HEK293T (cell line): ENCODE results near the gene SKAP2.
A peak's percentile ranks its signal among the peaks of the same experiment; 100 is the strongest.

Experiments
- CTCF ChIA-PET: fragments of 350-600 bp; formaldehyde crosslinking; extraction: SDS; loops from one replicate; lab custom pipeline; 2021; ENCODE audit warnings: antibody characterized with exemption, inconsistent platforms; lab: Yijun Ruan, JAX
- POLR2A ChIA-PET: fragments of 350-600 bp; formaldehyde crosslinking; extraction: SDS; loops from one replicate; lab custom pipeline; 2020; ENCODE audit warnings: antibody characterized with exemption, inconsistent platforms; lab: Yijun Ruan, JAX
- DNase-seq: peaks from one replicate; pipeline ENCODE4 v3.0.0; 2012; ENCODE audit warnings: mixed read lengths; ENCODE audit errors: extremely low spot score
- ARNT ChIP-seq: fragments of 450-650 bp; IDR thresholded peaks from 2 replicates; pipeline ENCODE4 v1.6.1; 2017; ENCODE audit warnings: mild to moderate bottlenecking
- BHLHE40 ChIP-seq: fragments of 450-650 bp; IDR thresholded peaks from 2 replicates; pipeline ENCODE4 v1.6.1; 2016; ENCODE audit warnings: mild to moderate bottlenecking, moderate library complexity, borderline replicate concordance
- CTBP1 ChIP-seq: fragments of 450-650 bp; IDR thresholded peaks from 2 replicates; pipeline ENCODE4 v1.6.1; 2016; ENCODE audit warnings: borderline replicate concordance
- ELF4 ChIP-seq: fragments of 450-650 bp; IDR thresholded peaks from 2 replicates; pipeline ENCODE4 v1.6.1; 2017; ENCODE audit warnings: antibody characterized with exemption
- FOXA1 ChIP-seq: fragments of 450-650 bp; IDR thresholded peaks from 2 replicates; pipeline ENCODE4 v1.6.1; 2016; ENCODE audit warnings: mild to moderate bottlenecking
- FOXK2 ChIP-seq: fragments of 450-650 bp; IDR thresholded peaks from 2 replicates; pipeline ENCODE4 v1.6.1; 2016; ENCODE audit warnings: mild to moderate bottlenecking
- FOXM1 ChIP-seq: fragments of 450-650 bp; IDR thresholded peaks from 2 replicates; pipeline ENCODE4 v1.6.1; 2017; ENCODE audit warnings: mild to moderate bottlenecking, borderline replicate concordance
- HDGF ChIP-seq: fragments of 450-650 bp; IDR thresholded peaks from 2 replicates; pipeline ENCODE4 v1.6.1; 2017; ENCODE audit warnings: antibody characterized with exemption, borderline replicate concordance
- L3MBTL2 ChIP-seq: fragments of 450-650 bp; conservative IDR thresholded peaks from 2 replicates; pipeline ENCODE4 v1.6.1; 2016; ENCODE audit warnings: mild to moderate bottlenecking
- LEF1 ChIP-seq: fragments of 450-650 bp; IDR thresholded peaks from 2 replicates; pipeline ENCODE4 v1.6.1; 2017; ENCODE audit warnings: mild to moderate bottlenecking, borderline replicate concordance
- NFRKB ChIP-seq: fragments of 450-650 bp; IDR thresholded peaks from 2 replicates; pipeline ENCODE4 v1.6.1; 2016; ENCODE audit warnings: mild to moderate bottlenecking, moderate library complexity
- SP1 ChIP-seq: fragments of 450-650 bp; IDR thresholded peaks from 2 replicates; pipeline ENCODE4 v1.6.1; 2017
- SUZ12 ChIP-seq: fragments of 450-650 bp; IDR thresholded peaks from 2 replicates; pipeline ENCODE4 v1.6.1; 2016; ENCODE audit warnings: mild to moderate bottlenecking
- TARDBP ChIP-seq: fragments of 450-650 bp; IDR thresholded peaks from 2 replicates; pipeline ENCODE4 v1.6.1; 2016
- ZNF384 ChIP-seq: fragments of 450-650 bp; IDR thresholded peaks from 2 replicates; pipeline ENCODE4 v1.6.1; 2016
- TF ChIP-seq, protein P1 (sequence below): fragments of 450-650 bp; IDR thresholded peaks from 2 replicates; pipeline ENCODE4 v1.6.1; 2016

Gene SKAP2

DNA sequence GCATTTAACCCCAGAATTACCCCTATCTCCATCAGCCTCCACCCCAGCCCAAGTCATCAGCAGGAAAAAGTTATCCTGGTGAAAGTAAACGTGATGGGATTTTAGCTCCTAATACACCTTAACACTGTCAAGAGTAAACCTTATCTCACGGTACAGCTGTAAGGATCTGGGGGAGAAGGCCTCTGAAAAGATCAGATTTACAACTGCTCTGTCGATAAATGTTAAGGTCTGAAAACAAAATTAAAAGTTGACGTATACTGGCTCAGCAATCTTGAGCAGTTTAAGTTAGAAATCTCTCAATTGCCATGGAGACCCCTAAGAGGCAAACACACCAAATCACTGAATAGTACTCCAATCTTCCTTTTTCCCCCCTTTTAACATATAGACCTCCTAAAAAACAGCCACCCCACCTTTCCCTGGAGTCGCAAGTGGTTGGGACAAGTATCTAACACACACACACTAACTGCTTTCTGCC, 6.1 kb downstream of the SKAP2 start:
- POLR2A ChIA-PET = interaction anchor here (0.9 to 2.5 kb wide), 5 partner anchors 241 to 301 kb away, joined by 3 to 10 read pairs (median 5); partner anchors contain the start of gene HOXA7
- TF ChIP-seq ZNF384 (no peak), NFRKB (no peak), ARNT (no peak), LEF1 (no peak), SP1 (no peak), FOXK2 (no peak), FOXM1 (no peak), L3MBTL2 (no peak), TARDBP (no peak), HDGF (no peak), ELF4 (no peak), FOXA1 (no peak), BHLHE40 (no peak)
- CTCF ChIA-PET = interaction anchor here (0.6 kb wide), 1 partner anchor 301 kb away, joined by 4 read pairs; no protein-coding TSS in a partner anchor
- no peak for DNase-seq

DNA sequence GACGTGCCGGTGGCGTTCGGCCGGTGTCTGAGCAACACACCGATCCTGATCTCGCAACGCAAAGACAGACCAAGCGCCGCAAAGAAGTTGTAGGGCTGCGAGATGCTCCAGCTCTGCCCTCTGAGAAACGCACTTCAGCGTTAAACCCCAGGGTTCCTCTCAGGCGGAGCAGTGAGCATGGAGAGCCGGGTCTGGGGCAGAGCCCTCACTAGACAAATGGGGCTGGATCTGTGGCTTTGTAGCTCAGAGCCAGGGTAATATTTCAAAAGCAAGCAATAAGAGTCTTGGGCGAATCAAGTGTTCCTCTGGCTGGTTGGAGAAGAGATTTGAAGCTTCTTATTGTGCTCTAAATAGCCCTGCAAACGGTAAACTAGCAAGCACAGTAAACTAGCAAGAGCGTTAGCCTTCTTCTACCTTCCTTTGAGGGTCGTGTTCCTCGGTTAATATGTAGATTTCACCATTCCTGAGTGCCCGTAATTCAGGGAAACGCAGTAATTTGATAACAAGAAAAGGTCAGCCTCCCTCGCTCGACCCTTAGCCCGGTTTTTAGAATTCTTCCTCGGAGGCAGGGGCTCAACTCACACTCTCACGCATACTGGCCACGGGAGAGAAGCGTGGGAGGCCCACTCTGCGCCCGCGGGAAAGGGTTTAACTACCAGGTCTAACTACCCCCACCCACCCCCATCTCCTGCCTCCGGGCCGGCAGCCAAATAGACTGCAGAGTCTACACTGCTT, 6.7 kb downstream of the SKAP2 start:
- peak; percentile 53 for DNase-seq
- ChIA-PET CTCF (interaction anchor here (0.6 to 0.7 kb wide), 3 partner anchors 282 to 302 kb away, joined by 3 to 6 read pairs (median 4); partner anchors contain the start of gene HOXA5), POLR2A (interaction anchor here (0.9 to 2.5 kb wide), 8 partner anchors 171 to 302 kb away, joined by 3 to 10 read pairs (median 4); partner anchors contain the start of gene HOXA7)
- TF ChIP-seq BHLHE40 = no peak
- no peak for TF ChIP-seq HDGF
- no peak for TF ChIP-seq ELF4
- no peak for TF ChIP-seq FOXA1
- TF ChIP-seq TARDBP = no peak
- no peak for TF ChIP-seq CTBP1
- no peak for TF ChIP-seq ARNT
- no peak for TF ChIP-seq SP1
- TF ChIP-seq NFRKB = no peak
- TF ChIP-seq L3MBTL2 = no peak
- TF ChIP-seq FOXK2 = no peak
- TF ChIP-seq, protein P1, sequence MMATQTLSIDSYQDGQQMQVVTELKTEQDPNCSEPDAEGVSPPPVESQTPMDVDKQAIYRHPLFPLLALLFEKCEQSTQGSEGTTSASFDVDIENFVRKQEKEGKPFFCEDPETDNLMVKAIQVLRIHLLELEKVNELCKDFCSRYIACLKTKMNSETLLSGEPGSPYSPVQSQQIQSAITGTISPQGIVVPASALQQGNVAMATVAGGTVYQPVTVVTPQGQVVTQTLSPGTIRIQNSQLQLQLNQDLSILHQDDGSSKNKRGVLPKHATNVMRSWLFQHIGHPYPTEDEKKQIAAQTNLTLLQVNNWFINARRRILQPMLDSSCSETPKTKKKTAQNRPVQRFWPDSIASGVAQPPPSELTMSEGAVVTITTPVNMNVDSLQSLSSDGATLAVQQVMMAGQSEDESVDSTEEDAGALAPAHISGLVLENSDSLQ = no peak
- TF ChIP-seq FOXM1 = no peak
- no peak for TF ChIP-seq LEF1
- TF ChIP-seq ZNF384 = no peak; the same call in 1 of the 2 replicates
- TF ChIP-seq SUZ12 = no peak

DNA sequence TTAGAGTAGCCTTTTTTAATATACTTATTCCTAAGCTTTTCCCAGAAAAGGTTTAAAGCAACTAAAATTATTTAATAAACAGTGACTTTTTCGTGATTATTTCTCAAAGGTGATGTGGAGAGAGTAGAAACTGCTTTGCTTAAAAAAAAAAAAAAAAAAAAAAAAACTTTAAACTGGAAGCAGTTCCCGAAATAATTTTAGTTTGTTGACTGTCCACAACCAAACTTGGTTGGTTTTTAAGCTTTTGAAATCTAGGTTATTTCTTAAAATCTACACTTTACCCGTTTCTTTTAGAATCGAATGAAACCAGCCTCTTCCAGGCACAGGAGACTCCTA, 7.3 kb downstream of the SKAP2 start:
- no peak for DNase-seq
- TF ChIP-seq ELF4 = no peak
- TF ChIP-seq ZNF384 = peak; percentile 75
- POLR2A ChIA-PET = interaction anchor here (0.9 to 2.5 kb wide), 8 partner anchors 170 to 302 kb away, joined by 3 to 10 read pairs (median 4); partner anchors contain the start of gene HOXA7
- CTCF ChIA-PET = interaction anchor here (0.6 to 0.7 kb wide), 2 partner anchors 283 to 286 kb away, joined by 3 to 6 read pairs; partner anchors contain the start of gene HOXA5

DNA sequence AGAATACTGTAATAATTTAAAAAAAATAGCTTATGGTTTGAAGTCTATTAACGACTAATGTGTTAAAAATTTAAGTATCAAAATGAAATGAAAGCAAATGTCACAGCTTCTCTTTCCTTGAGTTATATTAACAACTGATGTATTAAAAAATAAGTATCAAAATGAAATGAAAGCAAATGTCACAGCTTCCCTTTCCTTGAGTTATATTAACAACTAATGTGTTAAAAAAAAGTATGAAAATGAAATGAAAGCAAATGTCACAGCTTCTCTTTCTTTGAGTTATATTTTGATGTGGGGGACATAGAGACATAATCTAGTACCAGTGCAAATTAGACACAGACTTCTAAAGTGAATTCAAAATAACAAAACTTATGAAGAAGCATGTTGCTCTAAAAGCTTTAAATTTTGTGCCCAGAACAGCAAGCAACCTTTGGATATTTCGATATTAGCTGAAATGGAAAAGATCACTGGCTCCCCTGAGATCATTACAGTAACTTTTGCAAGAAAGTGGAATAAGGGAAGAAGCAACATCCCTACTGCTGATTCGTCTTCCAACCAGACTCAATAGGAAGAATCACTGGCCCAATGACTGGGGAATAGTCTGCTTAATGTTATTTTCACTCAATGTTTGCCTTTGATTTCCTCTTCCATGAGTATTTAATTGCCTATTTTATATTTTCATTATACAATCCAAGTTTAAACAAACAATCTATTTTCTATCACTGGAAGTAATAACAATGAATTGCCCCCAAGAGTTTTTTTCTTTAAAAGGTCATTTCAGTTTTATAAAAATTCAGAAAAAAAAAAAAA, 8.0 kb downstream of the SKAP2 start:
- CTCF ChIA-PET = interaction anchor here (1.1 kb wide), 1 partner anchor 288 kb away, joined by 4 read pairs; no protein-coding TSS in a partner anchor
- TF ChIP-seq ELF4 = no peak
- TF ChIP-seq ZNF384 = no peak
- TF ChIP-seq L3MBTL2 = no peak
- no peak for TF ChIP-seq FOXM1
- no peak for TF ChIP-seq FOXA1
- TF ChIP-seq, protein P1 = no peak
- no peak for TF ChIP-seq CTBP1
- no peak for TF ChIP-seq BHLHE40
- no peak for TF ChIP-seq LEF1
- TF ChIP-seq SUZ12 = no peak
- no peak for TF ChIP-seq TARDBP
- TF ChIP-seq SP1 = no peak
- no peak for TF ChIP-seq FOXK2
- no peak for TF ChIP-seq ARNT
- POLR2A ChIA-PET = interaction anchor here (1.0 to 2.5 kb wide), 6 partner anchors 8 to 300 kb away, joined by 3 to 7 read pairs (median 4); partner anchors contain the start of genes HOXA7 and SKAP2
- no peak for DNase-seq

DNA sequence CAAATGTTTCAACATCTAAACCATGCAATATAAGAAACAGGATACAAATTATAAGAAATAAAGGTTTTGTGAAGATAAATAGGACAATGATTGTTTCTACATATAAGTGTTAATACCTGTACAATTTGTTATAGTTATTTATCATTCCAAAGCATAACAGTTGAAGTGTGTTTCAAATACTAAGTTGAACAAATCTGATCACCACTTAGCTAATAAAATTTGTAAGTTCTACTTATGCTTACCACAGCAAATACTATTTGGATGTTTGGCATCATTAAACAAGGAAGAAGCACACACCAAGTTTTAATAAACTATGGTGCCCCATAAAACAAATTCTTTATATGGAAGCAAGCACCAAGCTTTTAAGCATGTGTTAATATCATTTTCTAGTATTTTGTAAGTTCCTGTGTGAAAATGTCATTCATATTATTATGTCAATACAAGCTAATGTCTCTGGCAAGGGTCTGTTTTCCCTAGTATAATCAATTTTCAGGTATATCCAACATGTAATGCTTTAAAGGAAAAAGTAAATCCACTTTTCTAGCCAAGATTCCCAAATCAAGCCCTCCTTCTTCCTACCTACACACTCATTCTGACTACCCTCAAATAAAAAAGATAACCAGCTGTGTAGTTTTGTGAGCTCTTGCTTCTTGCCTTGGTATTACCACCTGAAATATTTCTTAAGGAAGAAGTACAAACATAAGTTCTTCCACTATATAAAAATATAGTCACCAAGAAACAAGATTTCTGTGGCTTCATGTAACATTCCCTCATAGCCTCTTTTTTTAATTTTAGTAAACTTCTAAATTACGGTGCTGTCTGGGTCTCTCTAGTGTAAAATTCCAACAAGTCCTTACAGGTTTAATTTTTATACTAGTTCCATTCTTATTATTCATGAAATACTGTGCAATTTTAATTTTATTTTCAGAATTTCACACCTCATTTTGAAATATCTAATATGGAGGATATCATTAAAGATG, 9.2 kb downstream of the SKAP2 start:
- POLR2A ChIA-PET = interaction anchor here (1.5 to 1.6 kb wide), 2 partner anchors 9 to 286 kb away, joined by 4 read pairs; partner anchors contain the start of gene SKAP2
- DNase-seq = no peak

More for the DNA sequence above, 9.2 kb downstream of the SKAP2 start:
- CTCF ChIA-PET = interaction anchor here (0.8 to 1.8 kb wide), 2 partner anchors 288 to 994 kb away, joined by 3 to 9 read pairs; partner anchors contain the start of gene HOXA5
- TF ChIP-seq SP1 (no peak), L3MBTL2 (no peak)
